H9 (cell line): ENCODE data around the gene COMMD10. TPM values are rescaled to one million over a fixed set of nuclear protein-coding genes. Genes with fewer than 3 reads are reported as not detected.

ENCODE experiments used
- DNase-seq: peaks from one replicate; pipeline ENCODE4 v3.0.0-alpha.2; 2017
- H2AFZ ChIP-seq: one replicate; pipeline ENCODE4 v1.6.1; 2013; ENCODE audit warnings: mild to moderate bottlenecking, low read length, control low read depth, moderate library complexity
- H2AK5ac ChIP-seq: 2 replicates; pipeline ENCODE4 v1.6.1; 2013; ENCODE audit warnings: low read length, control low read depth, mixed read lengths; ENCODE audit not compliant: insufficient read length
- H2BK120ac ChIP-seq: one replicate; pipeline ENCODE4 v1.6.1; 2013; ENCODE audit warnings: low read depth, mild to moderate bottlenecking, low read length, control low read depth, inconsistent platforms; ENCODE audit not compliant: poor library complexity, severe bottlenecking
- H2BK12ac ChIP-seq: 2 replicates; pipeline ENCODE4 v1.6.1; 2013; ENCODE audit warnings: low read length, control low read depth, mixed read lengths, low read depth; ENCODE audit not compliant: insufficient read length
- H2BK15ac ChIP-seq: 2 replicates; pipeline ENCODE4 v1.6.1; 2013; ENCODE audit warnings: low read depth, low read length, control low read depth
- H2BK20ac ChIP-seq: one replicate; pipeline ENCODE4 v1.6.1; 2013; ENCODE audit warnings: low read depth, mild to moderate bottlenecking, low read length, control low read depth, inconsistent platforms; ENCODE audit not compliant: poor library complexity, severe bottlenecking
- H2BK5ac ChIP-seq: 2 replicates; pipeline ENCODE4 v1.6.1; 2013; ENCODE audit warnings: low read length, control low read depth, mixed read lengths; ENCODE audit not compliant: insufficient read length
- H3K14ac ChIP-seq: 2 replicates; pipeline ENCODE4 v1.6.1; 2013; ENCODE audit warnings: low read length, control low read depth; ENCODE audit not compliant: insufficient read depth
- H3K18ac ChIP-seq: 2 replicates; pipeline ENCODE4 v1.6.1; 2013; ENCODE audit warnings: low read depth, mild to moderate bottlenecking, mixed read lengths, low read length, control low read depth; ENCODE audit not compliant: insufficient read length
- H3K23ac ChIP-seq: 2 replicates; pipeline ENCODE4 v1.6.1; 2013; ENCODE audit warnings: low read length, control low read depth, mixed read lengths, low read depth; ENCODE audit not compliant: insufficient read length
- H3K23me2 ChIP-seq: 2 replicates; pipeline ENCODE4 v1.6.1; 2013; ENCODE audit warnings: low read depth, mild to moderate bottlenecking, mixed read lengths, low read length, control low read depth; ENCODE audit not compliant: insufficient read length, poor library complexity, severe bottlenecking
- H3K27ac ChIP-seq: 2 replicates; pipeline ENCODE4 v1.5.1; 2013; ENCODE audit warnings: low read length, control low read depth, mixed read lengths, low read depth; ENCODE audit not compliant: insufficient read length
- H3K27me3 ChIP-seq: 2 replicates; pipeline ENCODE4 v1.6.1; 2013; ENCODE audit warnings: low read length, control low read depth, inconsistent platforms; ENCODE audit not compliant: insufficient read depth
- H3K4ac ChIP-seq: 2 replicates; pipeline ENCODE4 v1.6.1; 2013; ENCODE audit warnings: low read depth, mild to moderate bottlenecking, control low read depth, inconsistent platforms, low read length, moderate library complexity
- H3K4me1 ChIP-seq: 2 replicates; pipeline ENCODE4 v1.6.1; 2013; ENCODE audit warnings: low read length, control low read depth, inconsistent platforms; ENCODE audit not compliant: insufficient read depth
- H3K4me2 ChIP-seq: 2 replicates; pipeline ENCODE4 v1.6.1; 2013; ENCODE audit warnings: low read length, control low read depth, mixed read lengths; ENCODE audit not compliant: insufficient read length, insufficient read depth
- H3K56ac ChIP-seq: 2 replicates; pipeline ENCODE4 v1.6.1; 2013; ENCODE audit warnings: low read depth, mild to moderate bottlenecking, mixed read lengths, low read length, control low read depth; ENCODE audit not compliant: insufficient read length
- H3K79me1 ChIP-seq: 2 replicates; pipeline ENCODE4 v1.6.1; 2013; ENCODE audit warnings: low read depth, mild to moderate bottlenecking, moderate library complexity, low read length, control low read depth, inconsistent platforms; ENCODE audit not compliant: insufficient read depth, poor library complexity, severe bottlenecking
- H3K79me2 ChIP-seq: 2 replicates; pipeline ENCODE4 v1.6.1; 2013; ENCODE audit warnings: low read length, control low read depth, inconsistent platforms; ENCODE audit not compliant: insufficient read depth
- H3K9ac ChIP-seq: 2 replicates; pipeline ENCODE4 v1.6.1; 2013; ENCODE audit warnings: low read length, control low read depth, mixed read lengths; ENCODE audit not compliant: insufficient read length; ENCODE audit errors: extremely low read depth
- H3K9me3 ChIP-seq: one replicate; pipeline ENCODE4 v1.6.1; 2013; ENCODE audit warnings: low read depth, low read length, inconsistent platforms; ENCODE audit not compliant: control insufficient read depth
- H3T11ph ChIP-seq: one replicate; pipeline ENCODE4 v1.6.1; 2013; ENCODE audit warnings: mild to moderate bottlenecking, low read length, control low read depth, inconsistent platforms
- H4K20me1 ChIP-seq: one replicate; pipeline ENCODE4 v1.6.1; 2013; ENCODE audit not compliant: control insufficient read depth, insufficient read length, insufficient read depth
- H4K5ac ChIP-seq: 2 replicates; pipeline ENCODE4 v1.6.1; 2013; ENCODE audit warnings: low read depth, mild to moderate bottlenecking, mixed read lengths, low read length, control low read depth; ENCODE audit not compliant: insufficient read length
- H4K8ac ChIP-seq: replicated peaks from 2 replicates; pipeline ENCODE4 v1.6.1; 2013; ENCODE audit warnings: low read length, control low read depth, mixed read lengths, low read depth; ENCODE audit not compliant: insufficient read length
- H4K91ac ChIP-seq: 2 replicates; pipeline ENCODE4 v1.6.1; 2013; ENCODE audit warnings: low read depth, mild to moderate bottlenecking, moderate library complexity, mixed read lengths, low read length, control low read depth; ENCODE audit not compliant: insufficient read length
- H3K27ac Mint-ChIP-seq, 3 experiments: 2 replicates in 2 of 3; 3 replicates in 1 of 3; pipeline ENCODE4 v1.8.0; 2020 to 2021; ENCODE audit warnings: mixed read lengths in 3 of 3, mild to moderate bottlenecking in 1 of 3, moderate library complexity in 1 of 3
- H3K27me3 Mint-ChIP-seq: 2 replicates; pipeline ENCODE4 v1.8.0; 2021; ENCODE audit warnings: low read depth, mild to moderate bottlenecking, moderate library complexity, mixed read lengths
- H3K36me3 Mint-ChIP-seq, 3 experiments: 2 replicates in 2 of 3; 3 replicates in 1 of 3; pipeline ENCODE4 v1.8.0; 2020 to 2021; ENCODE audit warnings: low read depth in 3 of 3, mixed read lengths in 3 of 3; ENCODE audit not compliant: insufficient read depth in 1 of 3
- H3K4me1 Mint-ChIP-seq, 2 experiments: 2 replicates each; pipeline ENCODE4 v1.8.0; 2020; ENCODE audit warnings: mixed read lengths in 2 of 2
- H3K4me3 Mint-ChIP-seq, 2 experiments: 2 replicates in 1 of 2; 3 replicates in 1 of 2; pipeline ENCODE4 v1.8.0; 2020 to 2021; ENCODE audit warnings: mild to moderate bottlenecking in 2 of 2, mixed read lengths in 2 of 2, moderate library complexity in 1 of 2
- H3K9me3 Mint-ChIP-seq, 2 experiments: 2 replicates in 1 of 2; 3 replicates in 1 of 2; pipeline ENCODE4 v1.8.0; 2020; ENCODE audit warnings: mild to moderate bottlenecking in 2 of 2, mixed read lengths in 2 of 2, moderate library complexity in 1 of 2
- CTCF ChIP-seq: fragments of 200-600 bp; sonication (generic); conservative IDR thresholded peaks from 3 replicates; pipeline ENCODE4 v1.8.0; 2021; ENCODE audit warnings: antibody characterized with exemption, mild to moderate bottlenecking
- total RNA-seq: library from RNA; stranded (reverse); gene quantifications from 2 replicates; pipeline ENCODE4 v1.2.1, GENCODE V29; 2021

Gene COMMD10
- total RNA-seq, 1 experiment from 2014 or later = 33.9 TPM

- Histone ChIP-seq H3K79me1 (no peaks in the 10 kb centered on the region), H4K8ac (no peak overlapping the region), H3K23ac (no peak overlapping the region), H3K9me3 (no peaks in the 10 kb centered on the region), H3K27me3 (no peaks in the 10 kb centered on the region), H3K79me2 (no peaks in the 10 kb centered on the region), H4K91ac (no peak overlapping the region), H3K4me1 (no peaks in the 10 kb centered on the region), H3T11ph (no peak overlapping the region), H3K27ac (no peak overlapping the region), H3K18ac (no peak overlapping the region), H4K20me1 (no peaks in the 10 kb centered on the region), H2BK120ac (no peak overlapping the region), H2AK5ac (no peak overlapping the region), H2BK12ac (no peak overlapping the region), H3K56ac (no peak overlapping the region), H3K14ac (no peak overlapping the region), H2BK20ac (no peak overlapping the region), H2BK5ac (no peak overlapping the region), H2BK15ac (no peak overlapping the region), H3K4me2 (no peak overlapping the region), H3K9ac (no peak overlapping the region), H3K4ac (no peak overlapping the region), H4K5ac (no peak overlapping the region), H3K23me2 (no peaks in the 10 kb centered on the region), H2AFZ (no peak overlapping the region)
- DNase-seq = no peak
- Mint-ChIP-seq H3K9me3 (no peaks in the 10 kb centered on the region), H3K4me1 (peaks cover 7% of the 10 kb centered on the region in 2 experiments), H3K4me3 (no peak overlapping the region), H3K27ac (no peak overlapping the region), H3K36me3 (no peaks in the 10 kb centered on the region), H3K27me3 (no peaks in the 10 kb centered on the region)
- no peak for TF ChIP-seq CTCF
Measured at GRCh38 chr5:116212225-116212624, 127.4 kb downstream of the COMMD10 start.
